Skin of body (tissue), 2 donors: ENCODE measurements around the gene EPOP. TPM values are rescaled to one million over a fixed set of nuclear protein-coding genes. Genes with fewer than 3 reads are reported as not detected.

Experiments
- DNase-seq: peaks from one replicate; lab custom pipeline; 2025; lab: John Stamatoyannopoulos, UW
- total RNA-seq: library from RNA; depleted of rRNA; stranded (reverse); fragments of >200 nt; gene quantifications from one replicate; pipeline ENCODE4 v1.2.3, GENCODE V29; 2014

EPOP gene
- total RNA-seq, 1 donor from 2014 or later, result 0.49 TPM

DNA sequence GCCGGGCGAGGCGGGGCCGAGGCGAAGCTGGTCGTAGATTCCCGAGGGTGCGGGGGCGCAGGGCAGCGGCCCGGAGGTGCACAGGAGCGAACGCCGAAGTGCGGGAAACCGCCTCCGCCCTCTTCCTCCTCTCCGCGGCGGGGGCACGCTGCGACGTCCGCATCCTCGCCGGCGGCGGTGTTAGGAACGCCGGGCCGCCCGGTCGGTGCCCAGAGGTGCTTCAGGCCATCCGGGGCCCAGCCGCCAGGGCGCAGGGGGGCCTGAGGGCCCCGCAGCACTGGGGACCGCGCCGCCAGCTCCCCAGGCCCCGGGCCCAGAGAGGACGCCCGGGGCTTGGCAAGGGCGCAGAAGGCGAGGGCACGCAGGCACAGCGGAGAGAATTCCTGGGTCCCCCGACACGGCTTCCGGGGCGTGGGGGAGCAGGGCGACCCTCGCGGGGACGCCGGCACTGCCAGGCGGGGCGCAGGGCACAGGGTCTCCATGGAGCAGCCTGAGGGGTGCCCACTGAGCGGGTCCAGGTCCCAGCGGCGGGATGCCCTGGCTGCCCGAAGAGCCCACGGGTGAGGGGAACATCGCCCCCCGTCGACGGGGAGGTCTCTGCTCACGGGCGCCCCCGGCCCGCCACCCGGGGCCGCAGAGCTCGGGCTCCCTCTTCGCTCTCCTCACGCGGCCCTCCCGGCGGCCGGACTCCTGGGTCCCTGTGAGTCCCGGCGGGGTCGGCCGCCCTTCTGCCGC, 576 bp downstream of the EPOP start:
- no peak for DNase-seq

DNA sequence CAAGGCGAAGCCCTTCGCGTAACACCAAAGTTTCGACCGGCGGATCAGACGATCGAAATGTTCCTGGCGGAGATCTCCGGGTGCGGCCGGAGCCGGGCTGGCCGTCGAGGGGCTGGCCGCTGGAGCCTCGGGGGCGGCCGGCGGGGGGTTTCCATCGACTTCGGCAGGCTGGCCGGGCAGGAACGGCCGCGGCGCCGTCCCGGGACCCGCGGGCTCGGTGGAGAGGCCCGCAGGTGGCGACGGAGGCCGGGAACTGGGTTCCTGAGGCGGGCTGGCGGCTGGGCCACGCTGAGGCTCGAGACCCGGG, 1.1 kb downstream of the EPOP start:
- DNase-seq, result no peak

- no peak for DNase-seq
These were observed 1.7 kb downstream of the EPOP start for GRCh38 chr17:38672788-38673706.

DNA sequence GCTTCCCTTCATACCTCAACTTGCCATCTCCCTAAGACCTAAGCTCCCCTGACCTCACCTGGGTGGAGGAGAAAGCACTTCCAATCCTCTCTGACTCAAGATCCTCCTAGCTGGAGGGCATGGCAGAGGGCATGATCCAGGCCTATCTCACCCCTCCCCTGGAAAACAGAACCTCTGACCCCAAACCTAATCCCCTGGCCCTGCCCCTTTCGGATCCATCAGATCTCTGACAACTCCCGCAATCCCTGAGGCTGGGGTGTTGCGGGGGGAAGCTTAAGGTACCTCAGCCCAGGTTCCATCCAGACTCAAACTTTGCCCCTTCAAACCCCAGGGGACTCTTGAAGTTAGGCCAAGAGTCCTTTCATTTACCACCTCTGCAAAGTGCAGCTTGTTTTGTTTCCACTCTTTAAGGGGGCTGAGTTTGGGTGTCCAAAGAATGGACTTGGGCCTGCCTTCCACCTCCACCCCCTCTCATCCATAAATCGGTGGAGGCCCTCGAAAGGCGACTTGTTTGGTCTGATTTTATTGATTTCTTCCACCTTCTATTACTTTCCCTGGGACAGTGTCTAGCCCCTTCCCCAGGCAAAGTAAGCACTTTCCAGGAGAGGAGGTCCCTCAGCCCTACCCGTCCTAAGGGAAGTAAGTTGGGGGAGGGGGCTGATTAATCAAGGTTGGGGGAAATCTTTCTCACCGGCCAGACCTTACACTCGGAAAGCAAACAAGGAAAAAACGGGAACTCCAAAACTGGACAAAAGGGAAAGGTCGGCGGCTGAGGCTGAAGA, 2.6 kb downstream of the EPOP start:
- no peak for DNase-seq

- no peak for DNase-seq
These were observed 5.2 kb downstream of the EPOP start for GRCh38 chr17:38669520-38669919.

DNA sequence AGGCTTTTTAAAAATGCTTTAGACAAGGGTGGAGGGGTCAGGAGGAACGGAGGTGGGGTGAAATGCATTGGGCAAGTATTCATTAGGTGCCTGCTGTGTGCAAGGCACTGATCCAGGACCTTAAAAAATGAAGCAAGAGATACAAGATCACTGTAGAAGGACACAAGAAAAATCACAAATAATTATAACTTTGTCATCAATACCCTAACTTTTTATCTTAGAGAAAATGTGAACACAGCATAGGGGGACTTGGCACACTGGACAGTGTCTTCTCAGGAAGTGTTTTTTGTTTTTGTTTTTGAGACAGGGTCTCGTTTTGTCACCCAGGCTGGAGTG, 7.0 kb downstream of the EPOP start:
- no peak for DNase-seq

DNA sequence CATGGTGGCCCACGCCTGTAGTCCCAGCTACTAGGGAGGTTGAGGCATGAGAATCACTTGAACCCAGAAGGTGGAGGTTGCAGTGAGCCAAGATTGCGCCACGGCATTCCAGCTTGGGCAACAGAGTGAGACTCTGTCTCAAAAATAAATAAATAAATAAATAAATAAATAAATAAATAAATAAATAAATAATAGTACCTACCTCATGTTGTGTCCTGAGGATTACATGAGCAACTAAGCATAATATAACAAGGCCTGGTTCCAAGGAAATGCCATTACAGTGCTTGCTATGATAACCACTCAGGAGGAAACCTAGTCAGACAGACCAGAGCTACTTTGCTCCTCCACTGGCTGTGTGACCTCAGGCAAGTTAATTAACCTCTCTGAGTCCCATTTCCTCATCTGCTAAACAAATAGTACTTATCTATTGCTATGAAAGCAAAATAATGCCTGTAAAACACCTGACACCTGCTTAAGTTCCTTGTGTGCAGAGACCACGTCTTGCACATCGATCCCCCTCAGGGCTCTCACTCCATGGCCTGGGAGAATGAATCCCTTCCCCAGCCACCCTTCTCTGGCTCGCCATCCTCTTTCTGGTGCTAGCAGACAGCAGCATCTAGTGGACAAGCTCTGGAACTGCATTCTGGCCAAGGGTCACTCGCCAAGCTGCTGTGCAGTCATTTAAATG, 7.5 kb downstream of the EPOP start:
- DNase-seq, result peak; percentile 41

GRCh38 chr17:38663964-38664644, 10.7 kb downstream of the EPOP start:
- no peak for DNase-seq

GRCh38 chr17:38663125-38663751, 11.5 kb downstream of the EPOP start:
- DNase-seq, result no peak

DNA sequence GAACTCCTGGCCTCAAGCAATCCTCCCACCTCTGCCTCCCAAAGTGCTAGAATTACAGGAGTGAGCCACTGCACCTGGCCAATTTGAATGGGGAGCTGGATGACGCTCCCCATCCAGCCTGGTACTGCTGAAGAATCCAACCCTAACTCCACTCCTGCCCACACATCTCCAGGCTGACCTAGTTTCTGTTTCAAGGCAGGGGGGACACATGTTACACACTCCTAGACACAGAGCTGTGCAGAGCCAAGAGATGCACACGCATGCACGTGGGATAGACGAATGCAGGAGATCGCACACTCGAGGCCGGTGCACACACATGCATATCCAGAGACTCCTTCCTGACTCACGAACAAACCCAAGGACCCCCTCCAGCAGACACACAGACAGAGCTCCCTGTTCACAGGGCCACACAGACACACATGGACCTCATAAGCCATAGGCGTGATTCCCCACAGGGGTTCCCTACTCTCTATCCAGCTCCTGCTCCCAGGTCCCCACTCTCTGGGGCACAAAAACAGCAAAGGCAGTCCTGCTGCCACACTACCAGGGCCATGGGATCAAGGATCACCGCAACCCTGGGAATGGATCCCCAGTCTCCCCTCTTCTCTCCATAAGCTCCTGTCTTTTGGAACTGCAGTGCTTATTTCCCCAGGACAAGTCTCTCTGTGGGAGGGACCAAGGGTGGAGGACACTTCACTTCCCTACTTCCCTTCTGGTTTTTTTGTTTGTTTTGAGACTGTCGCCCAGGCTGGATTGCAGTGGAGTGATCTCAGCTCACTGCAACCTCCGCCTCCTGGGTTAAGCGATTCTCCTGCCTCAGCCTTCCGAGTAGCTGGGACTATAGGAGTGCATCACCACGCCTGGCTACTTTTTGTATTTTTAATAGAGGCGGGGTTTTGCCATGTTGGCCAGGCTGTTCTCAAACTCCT, 14.4 kb downstream of the EPOP start:
- DNase-seq, result no peak

- DNase-seq, result no peak
These were observed 15.3 kb downstream of the EPOP start for GRCh38 chr17:38659415-38659814.

- DNase-seq, result no peak
These were observed 15.9 kb downstream of the EPOP start for GRCh38 chr17:38658741-38659345.

DNA sequence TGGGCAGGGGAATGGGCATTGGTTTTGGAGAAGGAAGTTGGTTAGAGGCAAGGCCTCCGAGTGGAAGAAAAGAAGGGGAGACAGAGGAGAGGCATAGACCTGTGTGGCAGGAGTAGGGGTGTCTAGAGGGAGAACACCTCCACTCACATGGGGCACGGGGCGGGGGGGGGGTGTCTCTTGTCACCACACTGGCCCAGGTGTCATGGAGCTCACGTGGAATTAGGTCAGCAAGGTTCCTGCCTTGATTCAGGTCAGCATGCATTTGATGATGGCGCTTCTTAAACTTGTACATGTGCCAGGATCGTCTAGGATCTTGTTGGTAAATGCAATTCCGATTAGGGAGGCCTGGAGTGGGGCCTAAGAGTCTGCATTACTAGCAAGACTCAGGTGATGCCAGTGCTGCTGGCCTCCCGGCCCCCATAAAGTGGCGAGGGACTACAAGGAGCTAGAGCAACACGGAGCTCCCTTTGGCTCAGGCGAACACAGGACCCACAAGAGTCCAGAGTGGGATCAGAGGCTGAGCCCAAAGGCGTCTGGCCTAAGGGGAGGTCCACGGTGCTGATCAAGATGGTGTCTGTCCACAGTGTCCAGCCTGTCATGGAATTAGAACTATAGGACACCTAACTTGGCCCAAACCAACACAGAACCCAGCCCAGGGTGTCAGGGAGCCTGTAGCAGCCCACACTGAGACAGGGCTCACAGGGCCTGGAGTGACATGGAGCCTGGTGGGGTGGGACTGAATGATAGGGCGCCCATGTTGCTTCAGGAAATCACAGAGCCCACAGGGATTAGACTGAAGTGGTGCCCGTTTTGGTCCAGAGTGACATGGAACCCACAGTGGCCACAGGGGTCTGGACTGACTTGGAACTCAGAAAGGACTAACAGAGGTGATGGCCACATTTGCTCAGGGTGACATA, 16.7 kb downstream of the EPOP start:
- DNase-seq, result no peak

GRCh38 chr17:38656959-38657823, 17.6 kb downstream of the EPOP start:
- DNase-seq, result no peak

DNA sequence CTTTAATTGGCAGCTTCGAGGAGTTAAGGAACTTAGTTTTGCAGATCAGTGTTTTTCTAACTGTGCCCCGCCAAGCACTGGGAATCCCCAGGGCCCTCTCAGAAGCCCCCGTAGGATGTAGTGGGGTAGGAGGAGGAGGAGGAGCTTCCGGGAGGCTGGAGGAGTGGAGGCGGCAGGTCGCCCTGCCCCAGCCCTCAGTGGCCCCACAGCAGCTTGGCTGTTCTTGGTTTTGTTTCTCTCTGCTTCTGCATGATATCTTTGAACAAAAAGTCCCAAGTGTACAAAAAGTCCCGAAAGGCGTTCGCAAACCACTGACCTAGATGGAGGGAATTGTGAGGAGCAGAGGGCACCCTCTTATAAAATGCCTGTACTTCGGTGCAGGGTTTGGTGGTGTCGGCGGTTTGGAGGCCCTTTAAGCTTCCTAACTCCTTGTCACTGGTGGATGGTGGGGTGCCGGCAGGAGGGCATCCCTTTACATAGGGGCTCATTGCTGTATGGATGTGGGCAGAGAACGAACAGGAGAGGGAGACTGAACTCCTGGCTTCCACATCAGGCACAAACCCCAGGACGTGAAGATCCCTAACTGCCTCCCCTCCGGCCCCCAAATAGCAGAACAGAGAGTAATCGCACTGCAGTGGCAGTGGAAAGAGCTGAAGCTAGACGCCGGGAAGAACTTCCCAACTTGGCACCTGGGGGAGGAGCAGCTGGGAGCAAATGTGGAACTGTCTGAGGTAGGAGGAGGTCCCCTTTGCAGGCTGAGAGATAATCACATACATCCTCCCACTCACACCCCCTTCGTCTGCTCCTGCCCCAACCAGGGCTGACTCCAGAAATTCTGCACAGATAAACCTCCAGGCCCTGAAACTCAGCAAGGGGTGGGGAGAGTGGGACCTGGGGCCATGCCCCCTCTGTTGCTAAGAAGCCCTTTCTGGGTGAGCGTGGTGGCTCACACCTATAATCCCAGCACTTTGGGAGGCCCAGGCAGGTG, 20.1 kb downstream of the EPOP start:
- no peak for DNase-seq

DNA sequence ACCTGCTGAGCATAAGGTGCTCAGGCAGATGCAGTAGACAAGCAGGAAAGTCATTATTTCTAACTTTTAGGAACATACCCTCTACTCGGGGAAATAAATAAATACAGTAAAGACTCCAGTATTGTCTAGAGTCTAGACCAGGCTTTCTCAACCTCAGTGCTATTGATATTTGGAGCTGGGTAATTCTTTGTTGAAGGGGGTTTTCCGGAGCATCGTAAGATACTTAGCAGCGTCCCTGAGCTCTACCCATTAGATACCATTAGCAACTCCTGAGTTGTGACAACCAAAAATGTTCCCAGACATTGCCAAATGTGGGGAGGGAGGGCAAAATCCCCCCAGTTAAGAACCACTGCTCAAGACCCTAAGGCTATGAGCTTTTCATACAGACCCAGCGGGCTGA, 21.1 kb downstream of the EPOP start:
- no peak for DNase-seq
